GM12878 (cell line): ENCODE results near the gene PROZ. TPM values are rescaled to one million over a fixed set of nuclear protein-coding genes. Genes with fewer than 3 reads are reported as not detected.

Experiments used
- ATAC-seq: fragments of 200-7000 bp; cut with Tn5 transposase; 3 replicates; pipeline ENCODE4 v1.9.1; 2020; ENCODE audit warnings: mild to moderate bottlenecking, moderate library complexity
- BruUV-seq: library from RNA; stranded (reverse); fragments of 400-500 nt; replicated peaks from 2 replicates; lab custom pipeline; 2021; lab: Mats Ljungman, UMichigan
- CTCF ChIA-PET: fragments of 300-600 bp; sonication (Branson Sonifier 250); formaldehyde crosslinking; extraction: SDS; loops from one replicate; lab custom pipeline; 2021; ENCODE audit warnings: inconsistent platforms; lab: Yijun Ruan, JAX
- POLR2A ChIA-PET: fragments of 350-600 bp; formaldehyde crosslinking; extraction: SDS; loops from one replicate; lab custom pipeline; 2021; ENCODE audit warnings: inconsistent platforms; lab: Charles Lee
- RAD21 ChIA-PET: fragments of 300-600 bp; sonication (Branson Sonifier 250); formaldehyde crosslinking; loops from one replicate; lab custom pipeline; 2023; ENCODE audit warnings: antibody characterized with exemption; ENCODE audit not compliant: unreplicated experiment; lab: Charles Lee
- SMC1A ChIA-PET: fragments of 300-600 bp; sonication (Branson Sonifier 250); formaldehyde crosslinking; loops from one replicate; lab custom pipeline; 2023; ENCODE audit not compliant: unreplicated experiment, uncharacterized antibody; lab: Charles Lee
- DNase-seq: peaks from one replicate; pipeline ENCODE4 v3.0.0-alpha.2; 2011; ENCODE audit warnings: low read depth, low spot score
- FAIRE-seq: peaks from 3 replicates; lab custom pipeline; 2011; peaks lifted over from hg19 to GRCh38; lab: Jason Lieb, UNC
- H2AFZ ChIP-seq: 2 replicates; pipeline ENCODE4 v1.6.0; 2011; ENCODE audit warnings: low read depth, low read length, control low read depth; ENCODE audit not compliant: control insufficient read depth
- H3K27ac ChIP-seq: 2 replicates; pipeline ENCODE4 v1.5.1; 2011; ENCODE audit warnings: control low read depth; ENCODE audit not compliant: control insufficient read depth, insufficient read depth
- H3K27me3 ChIP-seq, 2 experiments: replicated peaks in 1 of 2; 2 replicates each; pipeline versions ENCODE4 v1.6.0 to v1.6.1; 2011; ENCODE audit warnings: low read length in 1 of 2; ENCODE audit not compliant: control insufficient read depth in 2 of 2, insufficient read depth in 2 of 2
- H3K36me3 ChIP-seq, 2 experiments: 2 replicates each; pipeline ENCODE4 v1.5.1; 2011; ENCODE audit warnings: low read length in 1 of 2; ENCODE audit not compliant: control insufficient read depth in 2 of 2, insufficient read depth in 2 of 2
- H3K4me1 ChIP-seq: 2 replicates; pipeline ENCODE4 v1.6.1; 2011; ENCODE audit warnings: mild to moderate bottlenecking, low read length, moderate library complexity, mixed read lengths; ENCODE audit not compliant: control insufficient read depth, insufficient read depth
- H3K4me2 ChIP-seq: 2 replicates; pipeline ENCODE4 v1.6.0; 2011; ENCODE audit warnings: control low read depth; ENCODE audit not compliant: control insufficient read depth, insufficient read depth
- H3K4me3 ChIP-seq: fragments of 200-600 bp; sonication (generic); 2 replicates; pipeline ENCODE4 v1.5.1; 2016
- H3K79me2 ChIP-seq: 2 replicates; pipeline ENCODE4 v1.6.0; 2011; ENCODE audit warnings: low read length; ENCODE audit not compliant: control insufficient read depth, insufficient read depth
- H3K9ac ChIP-seq: 2 replicates; pipeline ENCODE4 v1.8.0; 2011; ENCODE audit warnings: low read length, control low read depth, mixed read lengths; ENCODE audit not compliant: control insufficient read depth, insufficient read depth
- H3K9me3 ChIP-seq: replicated peaks from 3 replicates; pipeline ENCODE4 v1.5.1; 2011; ENCODE audit warnings: mild to moderate bottlenecking, low read length; ENCODE audit not compliant: control insufficient read depth, insufficient read depth
- H4K20me1 ChIP-seq: 2 replicates; pipeline ENCODE4 v1.6.0; 2011; ENCODE audit not compliant: control insufficient read depth, insufficient read depth
- ASH2L ChIP-seq: fragments of 300-600, 200-600 bp; sonication (generic); IDR thresholded peaks from 2 replicates; pipeline ENCODE4 v1.6.1; 2017; ENCODE audit warnings: low read depth, mild to moderate bottlenecking, borderline replicate concordance
- ATF2 ChIP-seq: IDR thresholded peaks from 2 replicates; pipeline ENCODE4 v1.6.1; 2012; ENCODE audit warnings: low read length, inconsistent platforms
- CEBPB ChIP-seq, 2 experiments: fragments of 150-350 bp in 1 of 2; IDR thresholded peaks; 2 replicates each; pipeline ENCODE4 v1.6.1; 2012 to 2014; ENCODE audit warnings: low read depth in 2 of 2, low read length in 2 of 2, borderline replicate concordance in 1 of 2, inconsistent platforms in 1 of 2
- MTA3 ChIP-seq: IDR thresholded peaks from 2 replicates; pipeline ENCODE4 v1.6.1; 2012; ENCODE audit warnings: low read length, inconsistent platforms, borderline replicate concordance
- REST ChIP-seq: IDR thresholded peaks from 2 replicates; pipeline ENCODE4 v1.6.1; 2012; ENCODE audit warnings: mild to moderate bottlenecking, low read depth, low read length
- SMARCA5 ChIP-seq: fragments of 450-650 bp; IDR thresholded peaks from 2 replicates; pipeline ENCODE4 v1.6.1; 2017; ENCODE audit warnings: mild to moderate bottlenecking
- ZBTB40 ChIP-seq: fragments of 450-650 bp; IDR thresholded peaks from 2 replicates; pipeline ENCODE4 v1.6.1; 2016; ENCODE audit warnings: mild to moderate bottlenecking, moderate library complexity, borderline replicate concordance
- ZNF592 ChIP-seq: fragments of 450-650 bp; IDR thresholded peaks from 2 replicates; pipeline ENCODE4 v1.6.1; 2017; ENCODE audit warnings: mild to moderate bottlenecking, moderate library complexity
- ZSCAN29 ChIP-seq: fragments of 450-650 bp; IDR thresholded peaks from 2 replicates; pipeline ENCODE4 v1.6.1; 2017; ENCODE audit warnings: mild to moderate bottlenecking, moderate library complexity
- WGBS: methylation state at CpG from one replicate; pipeline ENCODE4 v1.1.6; 2016; ENCODE audit warnings: low lambda C conversion rate; ENCODE audit not compliant: insufficient replicate concordance, insufficient coverage; ENCODE audit errors: missing lambda C conversion rate; 5-methylcytosine and 5-hydroxymethylcytosine counted together
- in situ Hi-C: fragments of 300-500 bp; cut with MboI; formaldehyde crosslinking; loops from 9 replicates; pipeline ENCODE4 v1.14.3; 2018; ENCODE audit warnings: mixed read lengths
- intact Hi-C: fragments of 100-400 bp; cut with micrococcal nuclease; formaldehyde crosslinking; loops from one replicate; pipeline ENCODE4 v1.14.2; 2022; ENCODE audit not compliant: unreplicated experiment
- polyA plus RNA-seq, 11 experiments: library from polyadenylated mRNA; depleted of rRNA in 4 of 11; unstranded in 6 of 11; stranded (reverse) in 5 of 11; fragments of >200 nt; fragmentation: Nextera tagmentation in 4 of 11; fragmentation: Illumina TruSeq in 1 of 11; extraction: Ambion mirVana in 4 of 11; extraction: Trizol in 1 of 11; gene quantifications; 1 replicate in 1 of 11; 2 replicates in 10 of 11; pipeline versions ENCODE4 v1.2.1 to v1.2.3, GENCODE V29; 2011 to 2016; ENCODE audit warnings: inconsistent platforms in 2 of 11, missing spikeins in 2 of 11, low read depth in 1 of 11
- total RNA-seq, 4 experiments: library from RNA; depleted of rRNA in 3 of 4; stranded (reverse); fragments of >200 nt in 3 of 4; fragmentation: Illumina TruSeq in 1 of 4; extraction: Trizol in 1 of 4; gene quantifications; 2 replicates each; pipeline versions ENCODE4 v1.2.1 to v1.2.3, GENCODE V29; 2013 to 2021

The PROZ gene
- total and polyA plus RNA-seq, 10 of the 15 experiments (the other 5 are each of a cell fraction or from before 2014, with no cell fraction given) = 0.07 to 0.24 (median 0.21) TPM; not detected in 7

- Histone ChIP-seq H3K4me2 (no peak overlapping the region), H3K36me3 (no peaks in the 10 kb centered on the region), H2AFZ (no peak overlapping the region), H3K9me3 (no peaks in the 10 kb centered on the region), H3K27ac (no peak overlapping the region), H3K79me2 (no peaks in the 10 kb centered on the region), H3K9ac (no peak overlapping the region), H3K4me1 (no peaks in the 10 kb centered on the region), H3K27me3 (no peaks in the 10 kb centered on the region), H4K20me1 (no peaks in the 10 kb centered on the region), H3K4me3 (no peak overlapping the region)
- WGBS = 34% methylated on average over 15 of the region's 16 CpGs
- in situ Hi-C loops (no loop called here), intact Hi-C loops (loop anchor here (10.0 kb wide), 1 partner anchor 177 kb away; no protein-coding TSS in a partner anchor)
- no peak for FAIRE-seq
- no peak for ATAC-seq
- ChIA-PET SMC1A (no interaction called here), POLR2A (no interaction called here), RAD21 (no interaction called here), CTCF (no interaction called here)
- no TSS peak for BruUV-seq
- DNase-seq = no peak
- no peak for TF ChIP-seq MTA3
- no peak for TF ChIP-seq SMARCA5
- TF ChIP-seq ATF2 = no peak
- no peak for TF ChIP-seq CEBPB (IDR thresholded peaks at IDR 0.05; ENCODE audit: borderline replicate concordance in 1 of 2, low read depth in 2 of 2, low read length in 2 of 2)
- no peak for TF ChIP-seq ZBTB40
- TF ChIP-seq ZSCAN29 = no peak
- TF ChIP-seq ASH2L = no peak
- no peak for TF ChIP-seq ZNF592
- no peak for TF ChIP-seq REST
Observed at GRCh38 chr13:113121928-113122471, 36.4 kb upstream of the PROZ start.
